HG02970 (cell line): ENCODE data around the gene PTPRN2.

Source experiments
- ATAC-seq: cut with Tn5 transposase; IDR thresholded peaks from one replicate; pipeline ENCODE4 v1.9.1; 2021; ENCODE audit warnings: mild to moderate bottlenecking, moderate library complexity, moderate number of reproducible peaks; ENCODE audit not compliant: unreplicated experiment, low FRiP score

The PTPRN2 gene

GRCh38 chr7:157759246-157759805, 828.3 kb downstream of the PTPRN2 start:
- ATAC-seq: no peak

DNA sequence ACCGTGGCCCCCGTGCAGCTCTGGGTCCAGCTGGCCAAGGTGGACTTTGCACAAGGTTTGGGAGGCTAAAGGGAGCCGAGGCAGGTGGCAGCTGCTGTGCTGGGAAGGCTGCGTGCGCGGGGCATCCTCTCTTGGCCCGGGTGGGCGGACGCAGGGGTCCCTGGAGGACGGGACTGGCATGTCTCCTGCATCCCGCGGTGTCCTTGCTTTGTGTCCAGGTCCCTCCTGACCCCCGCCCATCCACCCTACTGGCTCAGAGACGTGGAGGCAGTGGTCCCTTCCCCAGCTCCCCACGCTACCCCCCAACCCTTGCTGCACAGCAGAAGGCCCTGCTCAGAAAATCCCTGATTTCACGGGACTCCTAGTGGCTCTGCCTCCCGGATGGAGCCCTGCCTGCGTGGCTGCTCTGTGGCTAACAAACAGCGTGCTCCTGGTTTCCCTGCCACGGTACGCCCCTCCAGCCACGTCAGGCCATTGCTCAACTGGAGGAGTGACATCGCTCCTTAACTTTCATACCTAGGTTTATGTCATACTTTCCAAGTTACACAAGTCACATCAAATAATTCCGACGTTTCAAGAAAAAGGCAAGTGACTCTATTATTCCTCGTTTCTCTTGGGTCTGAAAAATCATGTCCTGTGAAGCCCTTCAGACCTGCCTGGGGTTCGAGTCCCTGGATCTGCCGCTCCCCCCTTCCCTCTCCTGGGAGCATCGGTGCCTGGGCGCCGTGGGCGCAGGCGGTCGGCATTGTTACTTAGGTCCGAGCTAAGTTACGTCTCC, 829.0 kb downstream of the PTPRN2 start:
- ATAC-seq: no peak

- no peak for ATAC-seq
Observed at GRCh38 chr7:157757776-157758467, 829.7 kb downstream of the PTPRN2 start.

GRCh38 chr7:157757211-157757610, 830.4 kb downstream of the PTPRN2 start:
- ATAC-seq: no peak

DNA sequence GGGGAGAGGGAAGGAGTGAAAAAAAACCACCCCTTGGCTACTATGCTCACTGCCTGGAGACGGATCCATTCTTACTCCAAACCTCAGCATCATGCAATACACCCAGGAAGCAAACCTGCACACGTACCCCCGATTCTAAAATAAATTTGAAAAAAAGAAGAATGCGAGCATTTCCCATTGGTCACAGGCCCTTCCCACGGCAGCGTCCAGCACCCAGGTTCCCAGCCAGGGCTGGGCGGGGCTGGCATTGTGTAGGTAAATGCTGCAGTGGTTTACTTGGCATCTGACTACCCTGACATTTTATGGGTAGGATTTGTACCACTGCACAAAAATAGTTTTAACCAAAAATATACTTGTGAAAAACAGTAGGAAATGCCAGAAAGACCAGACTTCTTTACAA, 831.9 kb downstream of the PTPRN2 start:
- ATAC-seq: no peak

DNA sequence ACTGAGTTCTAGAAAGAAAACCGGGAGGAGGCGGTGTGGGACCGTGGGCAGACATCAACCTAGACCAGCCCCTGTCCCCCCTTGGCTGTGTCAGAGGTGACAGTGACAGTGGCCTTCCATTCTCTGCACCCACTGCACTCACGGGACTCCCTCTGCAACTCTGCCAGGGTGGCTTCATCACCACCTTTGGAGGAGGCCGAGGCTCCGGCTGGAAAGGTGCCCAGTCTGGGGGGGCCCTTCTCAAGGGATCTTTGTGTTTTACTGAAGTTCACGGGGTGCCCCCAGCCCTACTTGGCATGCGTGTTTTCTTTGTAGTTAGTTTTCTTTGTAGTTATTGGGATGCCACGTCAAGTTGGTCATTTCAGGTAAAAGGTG, 833.2 kb downstream of the PTPRN2 start:
- ATAC-seq: no peak

DNA sequence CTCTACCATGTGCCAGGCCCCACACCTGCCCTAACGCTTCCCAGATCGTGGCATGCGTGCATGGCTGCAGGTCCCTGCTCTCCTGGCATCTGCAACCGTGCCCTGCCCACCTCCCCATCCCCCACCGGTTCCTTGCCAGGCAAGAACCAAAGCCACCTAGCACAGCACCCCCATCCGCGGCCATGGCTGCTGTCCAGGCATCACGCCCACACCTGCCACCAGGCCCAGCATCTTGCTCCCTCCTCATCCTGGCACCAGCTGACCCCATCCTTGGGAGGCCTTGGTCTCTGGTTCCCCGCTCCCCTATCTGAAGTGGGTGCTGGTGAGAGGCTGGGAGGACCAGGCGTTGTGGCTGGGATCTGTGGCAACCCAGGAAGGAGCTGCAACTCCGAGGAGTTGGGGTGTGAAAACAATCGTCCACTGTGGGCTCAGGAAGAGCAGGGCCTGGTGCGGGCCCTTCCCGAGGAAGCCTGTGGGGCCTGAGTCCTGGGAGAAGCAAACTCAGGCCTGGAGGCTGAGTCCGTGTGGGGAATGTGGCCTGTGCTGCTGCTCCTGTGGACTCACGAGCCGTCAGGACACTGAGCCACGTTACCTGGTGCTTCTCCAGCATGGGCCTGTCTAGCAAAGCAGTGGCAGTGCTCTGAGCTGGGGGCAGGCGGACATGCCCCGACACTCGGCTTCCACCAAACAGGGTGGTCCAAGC, 833.8 kb downstream of the PTPRN2 start:
- ATAC-seq: no peak

- ATAC-seq: no peak
Observed at GRCh38 chr7:157752832-157753291, 834.8 kb downstream of the PTPRN2 start.

DNA sequence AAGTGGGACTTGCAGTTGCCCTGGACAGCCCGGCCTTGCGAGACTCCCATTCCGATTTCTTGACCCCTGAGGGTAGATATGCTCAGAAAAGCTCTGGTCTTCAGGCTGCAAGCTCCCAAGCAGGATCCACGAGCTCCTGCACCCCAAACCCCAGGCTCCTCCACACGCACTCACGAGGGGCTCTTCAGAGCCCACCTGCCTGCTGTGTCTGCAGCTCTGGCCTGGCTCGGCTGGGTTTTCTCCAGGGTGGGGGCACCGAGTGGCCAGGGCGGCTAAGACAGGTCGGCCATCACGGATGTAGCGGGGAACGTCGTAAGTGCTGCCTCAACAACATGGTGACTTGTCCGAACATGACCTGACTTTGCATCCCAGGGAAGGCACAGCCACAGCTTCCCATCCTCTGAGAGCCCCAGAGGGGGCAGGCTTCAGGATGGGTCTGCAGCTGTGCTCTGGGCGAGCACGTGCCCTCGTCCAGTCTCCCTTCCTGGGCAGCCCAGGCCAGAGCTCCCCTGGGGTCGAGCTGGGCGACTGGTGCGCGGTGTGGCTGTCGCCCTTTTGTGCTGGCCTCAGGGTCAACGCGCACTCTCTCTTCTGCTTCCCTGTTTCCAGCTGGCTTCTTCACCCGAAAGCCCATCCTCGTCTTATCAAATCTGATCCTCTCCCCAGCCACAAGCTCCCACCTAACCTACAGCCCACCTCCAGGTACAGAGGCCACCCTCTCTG, 835.5 kb downstream of the PTPRN2 start:
- no peak for ATAC-seq

- no peak for ATAC-seq
Observed at GRCh38 chr7:157751406-157751805, 836.2 kb downstream of the PTPRN2 start.

DNA sequence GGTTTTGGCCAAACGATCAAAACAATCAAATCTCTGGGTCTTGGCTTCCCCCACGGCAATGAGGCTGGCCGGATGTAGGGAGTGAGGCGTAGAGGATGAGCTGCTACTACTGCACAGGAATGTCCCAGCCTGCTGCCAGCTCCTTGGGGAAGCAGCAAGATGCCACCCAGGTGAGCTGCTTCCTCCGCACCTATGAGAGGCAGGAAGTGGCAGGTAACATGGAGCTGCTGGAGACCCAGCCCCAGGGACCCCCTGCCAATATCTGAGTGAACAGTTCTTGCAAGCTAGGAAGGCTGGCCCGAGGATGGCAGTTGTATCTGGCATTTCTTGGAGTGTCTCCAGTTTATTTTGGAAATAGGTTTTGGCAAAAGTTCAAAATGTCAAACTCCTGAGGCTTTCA, 837.3 kb downstream of the PTPRN2 start:
- no peak for ATAC-seq

- ATAC-seq: no peak
Observed at GRCh38 chr7:157745721-157746709, 841.6 kb downstream of the PTPRN2 start.

DNA sequence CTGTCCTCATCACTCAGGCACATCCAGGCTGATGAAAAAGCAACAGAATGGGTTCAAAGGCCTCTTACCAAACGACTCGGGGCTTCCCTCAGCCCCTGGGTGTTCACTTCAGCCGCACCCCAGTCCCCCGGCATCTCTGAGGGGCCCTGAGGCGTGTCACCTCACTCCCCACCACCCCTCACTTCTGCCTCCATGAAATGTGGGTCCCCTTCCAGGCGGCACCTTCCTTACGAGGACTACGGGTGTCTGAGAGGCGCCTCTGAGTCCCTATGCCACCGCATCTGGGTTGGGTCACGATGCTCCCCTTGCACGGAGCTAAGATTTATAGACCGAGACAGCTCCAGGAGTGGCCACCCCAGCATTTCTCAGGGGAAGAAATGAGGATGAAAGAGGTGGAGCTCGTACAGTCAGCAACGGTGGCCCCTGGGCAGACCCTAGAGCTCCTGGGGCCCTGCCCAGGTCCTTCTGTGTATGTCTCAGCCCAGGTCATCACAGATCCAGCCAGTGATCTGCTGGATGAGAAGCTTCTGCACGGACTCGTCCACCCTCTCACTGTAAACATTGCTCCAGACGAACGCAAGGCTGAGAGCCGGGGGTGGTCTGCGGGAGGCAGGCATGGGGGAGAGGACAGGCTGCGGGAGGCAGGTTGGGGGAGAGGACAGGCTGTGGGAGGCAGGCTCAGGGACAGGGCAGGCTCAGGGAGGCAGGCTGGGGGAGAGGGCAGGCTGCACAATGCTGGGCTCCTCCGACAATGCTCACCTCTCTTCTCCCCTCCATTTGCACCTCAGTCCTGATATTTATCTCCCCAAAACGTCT, 842.6 kb downstream of the PTPRN2 start:
- no peak for ATAC-seq

DNA sequence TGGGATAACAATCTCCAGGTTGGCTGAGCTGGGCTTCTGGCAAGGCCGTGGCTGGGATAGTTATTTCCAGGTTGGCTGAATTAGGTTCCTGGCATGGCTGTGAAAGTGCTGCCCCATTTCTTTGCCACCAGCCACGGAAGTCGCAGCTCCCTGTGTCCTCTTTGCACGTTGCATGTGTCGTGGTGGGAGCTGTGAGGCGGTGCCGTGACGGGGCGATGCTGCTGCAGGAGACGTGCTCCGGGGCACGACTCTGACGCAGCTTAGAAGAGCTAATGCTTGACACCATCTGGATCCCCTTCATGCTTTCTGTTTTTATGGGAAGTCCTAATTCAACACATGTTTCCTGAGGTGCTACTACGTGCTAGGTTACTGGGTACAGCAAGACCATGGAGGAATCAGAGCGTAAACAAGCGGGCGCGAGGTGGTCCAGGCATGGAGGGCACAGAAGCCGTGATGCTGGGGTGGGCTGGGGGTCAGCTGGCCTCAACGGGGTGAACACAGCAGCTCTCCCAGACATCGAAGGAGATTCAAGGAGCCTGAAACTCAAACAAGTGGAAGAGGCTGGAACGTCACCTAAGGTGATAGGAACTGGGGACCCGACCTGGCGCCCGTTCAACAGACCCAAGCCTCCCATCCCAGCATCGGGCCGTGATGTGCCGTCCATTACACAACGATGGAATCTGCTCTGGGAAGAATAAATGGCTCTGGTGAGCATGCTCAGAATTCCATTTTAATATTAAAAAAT, 843.7 kb downstream of the PTPRN2 start:
- no peak for ATAC-seq

GRCh38 chr7:157740251-157740798, 847.3 kb downstream of the PTPRN2 start:
- no peak for ATAC-seq

- no peak for ATAC-seq
Observed at GRCh38 chr7:157739650-157740049, 848.0 kb downstream of the PTPRN2 start.

DNA sequence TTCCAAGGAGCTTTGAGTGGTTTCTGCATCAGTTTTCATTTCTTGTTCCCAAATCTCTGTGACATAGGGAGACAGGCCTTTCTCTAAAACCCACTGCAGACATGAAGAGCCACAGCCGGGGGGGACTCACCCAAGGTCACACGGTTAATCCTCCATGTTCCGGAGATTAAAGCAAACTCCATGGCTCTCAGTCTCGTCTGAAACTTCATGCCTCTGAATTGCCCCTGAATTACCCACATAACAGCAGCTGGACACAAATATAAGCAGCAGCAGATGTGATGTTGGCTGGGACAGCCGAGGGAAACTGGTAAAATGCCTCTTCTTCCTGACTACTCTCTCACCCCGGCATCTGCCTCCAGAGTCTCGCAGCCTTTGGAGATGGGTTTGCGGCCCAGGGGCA, 848.6 kb downstream of the PTPRN2 start:
- ATAC-seq: no peak
